G401.6 (cell line): ENCODE measurements around the gene UROC1.

Experiments
- FAIRE-seq: peaks from 2 replicates; lab custom pipeline; 2012; peaks lifted over from hg19 to GRCh38; lab: Jason Lieb, UNC

The UROC1 gene

DNA sequence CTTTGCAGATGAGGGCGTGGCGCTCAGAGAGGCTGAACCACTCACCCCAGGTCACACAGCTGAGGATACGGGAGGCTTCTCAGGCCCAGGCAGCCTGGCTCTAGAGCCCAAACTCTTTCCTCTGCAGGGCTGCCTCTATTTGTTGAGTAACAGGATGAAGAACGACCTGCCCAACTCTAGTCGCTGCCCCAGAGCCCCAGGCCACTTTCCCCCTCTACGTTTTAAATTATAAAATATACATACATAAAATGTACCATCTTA, 22.7 kb downstream of the UROC1 start:
- no peak for FAIRE-seq

DNA sequence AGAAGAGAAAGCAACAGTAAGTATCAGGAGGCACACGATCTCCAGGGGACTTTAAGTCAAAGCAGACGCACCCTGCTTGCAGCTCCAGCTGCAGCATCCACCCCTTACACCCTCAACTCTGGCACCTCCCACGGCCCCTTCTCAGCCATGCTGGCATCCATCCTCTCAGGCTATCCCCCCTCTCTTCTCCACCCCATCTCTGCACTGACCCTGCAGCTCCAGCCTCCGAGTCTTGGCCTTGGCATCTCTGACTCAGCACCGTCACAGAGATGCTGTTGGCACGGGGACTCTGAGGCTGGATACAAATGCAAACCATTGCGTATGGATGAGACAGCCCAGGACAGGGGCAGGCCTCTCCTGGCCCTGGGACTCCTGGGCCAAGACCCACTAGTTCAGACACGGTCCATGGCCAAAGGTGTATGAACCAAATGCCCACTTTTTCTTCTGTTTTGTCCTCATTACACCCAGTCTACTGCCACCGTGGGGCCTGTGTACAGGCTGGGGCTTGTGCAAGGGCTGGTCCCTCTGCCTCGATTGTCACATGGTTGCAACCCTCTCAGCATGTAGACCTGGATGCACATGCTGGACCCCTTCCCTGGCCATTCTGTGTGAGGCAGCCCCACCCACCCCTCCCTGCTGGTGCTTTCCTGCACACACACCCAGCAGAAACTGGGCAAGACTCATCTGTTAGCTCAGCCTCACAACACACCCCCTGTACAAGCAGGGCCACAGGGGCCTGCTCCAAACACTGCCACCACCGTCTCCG, 23.2 kb downstream of the UROC1 start:
- FAIRE-seq, result no peak

DNA sequence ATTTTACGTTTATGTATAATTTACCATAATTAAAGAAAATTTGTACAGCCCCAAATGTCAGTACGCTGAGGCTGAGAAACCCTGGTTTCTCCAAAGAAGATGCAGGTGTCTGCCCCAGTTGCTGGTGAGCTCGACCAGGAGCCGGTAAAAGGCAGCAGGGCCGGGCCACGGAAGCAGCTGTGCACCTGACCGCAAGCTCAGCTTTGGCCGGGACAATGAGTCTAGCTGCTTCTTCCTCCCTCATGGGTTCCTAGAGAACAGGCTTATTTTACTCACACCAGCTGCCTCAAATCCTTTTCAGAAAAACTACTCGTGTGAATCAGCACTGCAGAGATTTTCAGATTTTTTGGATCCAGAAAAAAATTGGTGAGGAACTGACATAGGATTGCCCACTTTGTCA, 23.8 kb downstream of the UROC1 start:
- no peak for FAIRE-seq

DNA sequence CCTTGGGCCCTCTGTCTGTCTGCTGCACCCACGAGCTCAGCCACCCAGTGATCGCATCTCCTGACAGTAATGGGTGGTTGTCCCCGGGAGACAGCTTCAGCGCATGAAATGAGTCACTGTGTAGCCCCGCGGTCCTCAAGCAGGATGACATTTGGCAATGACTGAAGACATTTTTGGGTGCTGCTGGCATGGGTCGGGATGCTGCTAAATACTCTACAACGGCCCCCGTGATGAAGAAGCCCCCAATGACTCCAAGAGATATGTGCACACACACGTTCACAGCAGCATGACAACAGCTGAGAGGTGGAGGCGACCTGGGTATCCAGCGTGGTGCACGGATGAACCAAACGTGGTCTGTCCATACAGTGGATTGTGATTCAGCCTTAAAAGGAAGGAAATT, 24.5 kb downstream of the UROC1 start:
- FAIRE-seq, result no peak

DNA sequence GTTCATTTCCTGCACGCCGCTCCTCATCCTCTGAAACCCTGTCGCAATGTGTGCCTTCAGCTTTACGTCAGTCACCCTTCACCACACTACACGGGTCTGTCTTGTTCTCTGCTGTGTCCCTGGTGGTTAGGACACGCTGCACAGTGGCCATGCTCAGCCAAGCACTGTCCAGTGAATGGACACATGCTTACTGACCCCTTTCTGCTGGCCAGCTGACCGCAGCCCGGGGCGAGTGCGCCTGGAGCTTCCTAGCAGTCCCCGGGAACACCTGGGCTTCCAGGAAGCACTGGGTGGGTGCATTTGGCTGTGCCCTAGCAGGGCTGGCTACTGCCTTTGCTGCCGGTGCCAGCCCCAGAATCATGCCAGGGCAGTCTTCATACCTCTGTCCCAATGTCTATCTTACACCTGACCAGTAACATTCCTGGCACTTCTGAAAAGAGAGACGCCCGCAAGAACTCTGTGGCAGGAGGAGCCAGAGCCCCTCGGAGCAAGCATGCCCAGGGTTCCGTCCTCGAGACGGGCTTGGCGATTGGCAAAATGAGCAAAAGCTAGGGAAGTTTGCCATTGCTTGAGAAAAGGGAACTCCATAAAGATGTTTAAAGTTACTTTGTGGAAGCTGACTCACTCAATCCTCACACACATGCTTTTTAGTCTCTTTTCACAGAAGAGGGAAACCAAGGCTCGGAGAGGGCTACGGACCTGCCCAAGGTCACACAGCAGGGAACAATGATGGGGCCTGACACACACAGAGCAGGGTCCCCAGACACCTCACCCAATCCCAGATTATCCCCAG, 26.2 kb downstream of the UROC1 start:
- no peak for FAIRE-seq

DNA sequence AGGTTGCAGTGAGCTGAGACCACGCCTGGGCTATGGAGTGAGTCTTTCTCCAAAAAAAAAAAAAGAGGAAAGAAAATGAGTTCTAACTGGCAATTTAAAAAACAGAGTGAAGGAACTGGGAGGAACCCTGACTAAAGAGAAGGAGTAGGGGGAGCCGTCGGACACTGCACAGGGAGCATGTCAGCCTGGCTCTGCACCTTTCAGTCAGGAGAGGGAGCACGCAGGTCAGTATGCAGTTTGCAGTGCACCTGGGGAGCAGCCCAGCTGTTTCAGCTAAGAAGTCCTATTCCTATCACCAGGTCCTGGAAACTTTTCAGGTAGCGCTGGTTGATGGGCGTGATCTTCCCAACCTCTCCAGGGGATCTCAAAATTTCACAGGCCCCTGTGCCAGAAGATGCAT, 27.0 kb downstream of the UROC1 start:
- FAIRE-seq, result no peak

DNA sequence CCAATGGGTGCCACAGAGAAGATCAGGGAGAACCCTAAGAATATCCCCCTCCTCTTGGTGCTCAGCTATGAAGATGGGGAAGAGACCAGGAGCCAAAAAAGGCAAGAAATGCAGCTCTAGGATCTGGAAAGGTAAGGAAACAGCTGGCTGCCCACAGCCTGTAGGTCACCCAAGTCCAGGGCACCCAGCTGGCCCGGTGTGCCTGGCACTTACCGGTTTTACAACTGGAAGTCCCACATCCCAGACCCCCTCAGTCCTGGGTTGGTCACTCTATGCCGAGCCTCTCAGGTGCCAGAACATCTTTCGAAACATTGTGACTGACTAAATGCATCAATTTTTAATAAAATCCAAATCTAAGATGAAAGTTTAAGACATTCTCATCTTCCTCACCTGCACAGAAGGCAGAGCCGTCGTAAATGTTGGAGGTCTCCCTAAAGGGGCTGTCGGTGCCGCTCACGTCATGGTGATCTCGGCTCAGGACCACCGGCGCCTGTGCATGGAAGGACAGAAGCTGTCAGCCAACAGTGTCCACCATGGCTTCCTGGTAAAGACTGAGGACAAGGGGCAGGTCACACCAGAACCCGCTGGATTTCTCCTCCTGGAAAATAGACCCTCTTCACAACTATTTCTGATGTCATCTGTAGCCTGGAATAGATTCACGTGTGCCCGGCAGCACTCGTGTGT, 28.5 kb downstream of the UROC1 start:
- FAIRE-seq, result no peak

DNA sequence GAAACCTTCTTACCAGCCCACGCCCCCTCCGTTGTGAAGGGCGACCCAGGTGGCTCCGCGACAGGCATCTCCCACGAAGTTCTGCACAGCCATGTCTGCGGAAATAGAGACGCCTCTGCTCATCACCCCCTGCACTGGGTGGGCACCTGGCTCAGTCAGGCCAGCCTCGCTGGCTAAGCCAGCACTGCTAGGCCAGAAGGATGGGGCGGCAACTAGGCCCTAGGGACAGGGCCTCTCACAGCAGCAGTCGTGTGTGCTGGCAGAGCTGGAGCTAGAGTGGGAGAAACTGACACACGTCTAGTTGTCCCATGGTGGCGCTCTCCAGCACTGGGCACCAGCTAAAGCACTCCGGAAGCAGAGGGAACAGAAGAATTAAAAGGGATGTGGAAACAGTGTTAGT, 29.4 kb downstream of the UROC1 start:
- FAIRE-seq, result no peak

DNA sequence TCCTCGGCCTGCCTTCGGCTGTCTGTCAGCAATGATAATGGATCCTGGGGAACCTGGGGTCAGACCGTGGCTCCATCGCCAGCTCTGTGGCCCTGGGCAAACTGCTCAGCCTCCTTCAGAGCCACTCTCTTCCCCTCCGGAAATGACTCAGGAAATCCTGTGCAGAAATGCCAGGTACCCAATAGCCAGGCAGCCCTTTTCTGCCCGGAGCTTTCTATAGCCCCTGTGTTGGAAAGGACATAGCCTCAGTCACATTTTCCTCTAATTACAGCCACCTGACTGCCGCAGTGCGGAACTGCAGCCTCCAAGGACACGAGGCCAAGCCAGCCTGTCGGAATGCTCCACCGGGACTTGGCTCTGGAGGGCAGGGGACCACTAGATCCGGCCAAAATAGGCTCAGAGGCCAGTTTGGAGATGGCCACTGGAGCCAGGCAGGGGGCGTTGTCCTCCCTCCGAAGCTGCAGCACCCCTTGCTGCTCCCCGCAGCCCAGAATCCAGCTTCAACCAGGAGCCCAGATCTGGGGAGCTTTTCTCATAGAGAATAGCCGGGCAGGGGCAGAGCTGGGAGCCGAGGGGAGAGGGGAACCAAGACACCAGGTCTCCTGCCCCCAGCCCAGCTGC, 30.3 kb downstream of the UROC1 start:
- no peak for FAIRE-seq

DNA sequence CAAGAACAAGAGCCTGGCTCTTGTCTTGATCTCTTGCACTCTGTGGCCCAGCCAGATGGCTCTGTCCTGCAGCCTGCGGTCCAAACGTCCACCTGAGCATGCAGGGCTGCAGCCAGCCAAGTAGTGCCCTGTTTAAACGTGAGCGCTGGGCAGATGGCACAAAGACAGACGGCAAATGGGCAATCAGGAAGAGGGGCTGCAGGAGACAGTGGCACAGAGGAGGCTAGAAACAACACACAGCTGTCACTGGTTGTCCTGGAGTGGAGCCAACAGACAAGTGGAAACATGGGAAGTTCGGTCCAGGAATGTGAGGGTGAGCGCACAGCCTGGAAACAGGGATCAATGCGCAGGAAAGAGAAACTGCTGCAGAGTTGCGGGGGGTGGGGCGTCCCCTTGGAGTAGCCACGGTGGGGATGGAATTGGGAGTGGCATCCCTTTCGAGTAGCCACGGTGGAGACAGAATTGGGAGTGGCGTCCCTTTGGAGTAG, 31.2 kb downstream of the UROC1 start:
- FAIRE-seq, result no peak

DNA sequence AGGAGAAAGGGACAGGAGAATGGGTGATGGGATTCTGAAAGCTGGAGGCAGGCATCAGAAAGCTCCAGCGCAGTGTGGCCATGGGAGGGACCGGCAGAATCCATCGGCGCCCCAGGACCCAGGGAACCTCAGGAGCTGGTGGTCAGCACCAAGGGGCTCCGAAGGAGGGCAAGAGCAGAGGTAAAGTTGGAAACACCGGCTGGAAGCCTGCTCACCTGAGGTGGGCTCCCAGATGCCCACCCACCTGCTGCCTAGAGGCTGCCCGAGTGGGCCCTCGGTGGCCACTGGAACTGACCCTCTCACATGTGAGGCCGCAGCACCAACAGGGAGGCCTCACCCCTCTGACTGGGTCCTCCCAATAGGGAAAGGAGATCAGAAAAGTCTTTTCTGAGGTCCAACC, 31.6 kb downstream of the UROC1 start:
- FAIRE-seq, result no peak

DNA sequence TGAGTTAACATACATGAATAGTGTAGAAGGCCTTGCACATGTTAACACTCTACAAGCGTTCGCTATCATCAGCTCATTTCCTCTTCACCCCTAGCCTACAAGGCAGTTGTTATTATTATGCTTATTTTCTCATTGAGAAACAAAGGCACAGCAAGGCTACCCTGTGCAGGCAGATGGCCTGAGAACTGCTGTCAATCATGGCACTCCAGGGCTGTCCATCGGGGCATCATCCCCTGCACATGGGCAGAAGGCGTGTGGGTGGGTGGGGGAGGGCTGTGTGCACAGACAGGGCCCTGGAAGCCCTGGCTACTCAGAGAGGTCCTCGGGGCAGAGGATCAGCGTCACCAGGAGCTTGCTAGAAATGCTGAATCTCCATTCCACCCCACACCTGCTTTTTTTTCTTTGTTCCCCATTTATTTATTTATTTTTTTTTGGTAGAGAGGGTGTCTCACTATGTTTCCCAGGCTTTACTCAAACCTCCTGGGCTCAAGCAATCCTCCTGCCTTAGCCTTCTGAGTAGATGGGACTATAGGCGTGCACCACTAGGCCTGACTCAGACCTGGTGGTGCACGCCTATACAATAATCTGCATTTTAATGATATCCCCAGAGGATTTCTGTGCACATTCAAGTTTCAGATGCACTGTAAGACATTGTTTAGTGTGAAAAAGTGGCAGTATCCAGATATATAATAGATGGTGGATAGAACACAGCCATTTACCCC, 32.2 kb downstream of the UROC1 start:
- FAIRE-seq, result no peak

DNA sequence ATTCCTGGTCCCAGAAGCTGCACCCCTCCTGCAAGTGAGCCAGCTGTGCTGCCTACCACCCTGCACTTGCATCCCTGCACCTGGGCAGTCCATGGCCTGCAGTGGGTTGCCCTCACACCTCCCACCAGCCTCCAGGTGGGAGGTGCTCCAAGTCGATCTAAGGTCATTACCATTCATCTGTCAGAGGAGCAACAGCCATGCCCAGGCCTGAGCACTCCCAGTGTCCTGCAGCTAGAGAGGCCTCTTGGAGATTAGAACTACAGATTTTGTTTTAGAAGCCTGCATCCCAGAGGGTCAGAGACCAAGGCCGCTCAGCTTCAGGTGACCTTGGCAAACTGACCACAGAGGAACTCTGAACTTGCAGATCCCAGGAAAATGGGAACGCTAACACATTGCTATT, 32.9 kb downstream of the UROC1 start:
- FAIRE-seq, result no peak

DNA sequence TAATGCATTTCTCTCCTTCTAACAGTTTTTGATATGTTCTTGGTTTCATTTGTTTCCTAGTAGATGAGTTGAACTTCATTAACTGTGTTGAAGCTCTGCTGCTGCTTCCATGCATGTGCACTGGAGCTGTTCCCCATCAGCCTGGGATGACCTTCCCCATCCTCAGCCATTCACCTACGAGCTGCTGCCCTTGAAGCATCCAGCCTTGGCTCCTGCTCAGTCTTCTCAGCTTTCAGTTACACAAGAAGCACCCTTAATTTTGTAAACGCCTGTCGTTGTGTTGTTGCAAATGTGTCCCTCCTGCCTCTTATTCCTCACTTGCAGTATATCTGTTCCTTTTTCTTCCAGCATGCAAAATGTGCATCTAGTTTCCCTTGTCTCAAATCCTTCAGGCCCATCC, 33.4 kb downstream of the UROC1 start:
- FAIRE-seq, result no peak

DNA sequence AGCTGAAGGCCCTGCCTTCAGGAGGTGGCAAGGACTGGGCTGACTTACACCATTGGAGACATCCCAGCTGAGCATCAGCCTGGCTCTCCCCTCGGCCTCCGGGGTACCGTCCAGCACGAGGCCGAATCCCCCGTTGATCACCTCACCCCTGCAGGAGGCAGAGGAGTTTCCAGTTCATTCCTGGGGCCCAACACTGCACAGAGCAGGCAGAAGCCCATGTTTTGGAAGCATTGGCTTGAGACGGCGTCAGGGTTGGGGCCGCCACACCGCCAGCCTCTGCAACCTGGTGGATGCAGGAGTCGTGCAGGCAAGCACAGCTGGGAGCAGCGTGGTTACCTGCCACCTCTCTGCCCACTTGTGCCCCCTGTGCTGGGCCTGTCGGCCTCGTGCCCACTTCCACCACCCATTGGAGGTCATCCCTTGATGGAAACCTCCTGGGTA, 34.2 kb downstream of the UROC1 start:
- FAIRE-seq, result no peak

DNA sequence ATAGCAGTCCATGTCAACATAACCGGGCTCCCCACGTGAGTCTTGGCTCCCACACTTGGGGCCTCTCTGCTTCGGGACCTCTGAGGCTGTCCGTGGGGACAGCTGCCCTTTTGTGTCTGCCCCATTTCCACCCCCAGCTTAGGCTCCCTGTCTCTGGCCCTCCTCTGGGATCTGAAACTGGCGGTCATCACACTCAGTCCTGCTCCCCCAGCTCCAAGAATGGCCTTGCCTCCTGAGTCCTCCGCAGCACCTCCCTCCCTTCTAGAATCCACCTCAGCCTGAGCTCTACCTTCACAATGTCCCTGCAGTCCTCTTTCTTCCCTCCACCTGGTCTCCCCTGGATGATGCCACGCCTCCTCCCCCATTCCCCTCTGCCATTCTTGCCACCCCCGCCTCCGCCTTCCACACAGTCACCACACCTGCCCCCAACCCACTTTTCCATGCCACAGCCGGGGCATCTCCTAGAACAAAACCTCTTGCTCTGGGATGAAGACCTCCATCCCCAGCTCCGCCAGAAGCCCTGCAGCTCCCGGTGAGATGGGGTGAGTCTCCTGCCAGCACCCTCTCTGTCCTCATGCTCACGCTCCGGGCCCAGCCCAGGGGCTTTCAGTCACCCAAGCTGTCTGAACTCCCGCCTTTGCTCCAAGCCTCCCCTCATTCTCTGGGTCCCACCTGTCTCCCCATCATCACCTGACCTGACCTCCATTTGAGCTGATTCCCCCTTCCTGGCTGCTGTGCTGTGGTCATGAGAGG, 34.9 kb downstream of the UROC1 start:
- FAIRE-seq, result no peak

DNA sequence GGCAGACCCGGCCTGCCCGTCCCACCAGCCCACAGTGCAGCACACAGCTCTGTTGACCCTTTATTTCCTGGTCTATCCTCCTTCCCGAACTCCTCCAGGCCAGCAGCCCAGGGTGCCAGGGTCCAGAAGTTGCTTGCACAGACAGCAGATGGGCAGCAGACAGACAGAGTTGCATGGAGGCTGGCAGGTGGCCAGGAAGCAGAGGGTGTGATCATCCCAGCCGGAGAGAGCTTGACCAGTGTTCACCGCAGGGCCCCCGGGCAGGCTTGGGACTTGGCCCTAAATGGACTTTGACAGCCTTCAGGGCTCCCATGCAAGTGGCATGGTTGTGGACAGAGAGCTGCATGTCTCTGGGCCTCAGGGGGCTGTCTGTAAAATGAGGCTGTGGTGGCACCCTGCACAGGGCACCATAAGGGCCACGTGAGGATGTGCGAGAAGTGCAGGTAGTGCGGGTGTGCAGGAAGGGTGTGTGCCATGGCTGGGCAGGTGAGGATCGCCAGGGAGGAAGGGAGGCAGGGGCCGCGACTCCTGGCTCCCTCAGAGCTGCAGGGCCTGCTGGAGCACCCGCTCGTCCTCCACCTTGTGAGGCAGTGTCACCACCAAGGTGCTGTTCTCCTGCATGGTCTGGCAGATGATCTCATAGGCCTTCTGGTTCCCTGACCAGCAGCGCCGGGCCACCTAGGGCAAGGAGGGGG, 35.6 kb downstream of the UROC1 start:
- no peak for FAIRE-seq

DNA sequence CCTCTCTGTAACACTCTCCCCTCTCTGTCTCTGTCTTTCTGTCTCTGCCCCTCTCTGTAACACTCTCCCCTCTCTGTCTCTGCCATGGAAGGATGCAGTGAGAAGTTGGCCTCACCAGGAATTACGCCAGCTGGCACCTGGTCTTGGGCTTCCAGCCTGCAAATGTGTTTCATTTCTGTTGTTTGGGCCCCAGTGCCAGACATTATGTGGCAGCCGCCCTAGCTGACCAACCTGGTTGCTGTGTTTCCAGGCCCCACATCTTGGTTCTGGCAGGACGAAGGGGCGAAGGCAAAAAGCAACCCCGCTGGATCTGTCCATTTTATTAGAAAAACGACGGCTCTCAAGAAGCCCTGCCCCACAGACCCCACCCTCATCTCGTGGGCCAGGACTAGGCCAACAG, 36.7 kb downstream of the UROC1 start:
- FAIRE-seq, result no peak

DNA sequence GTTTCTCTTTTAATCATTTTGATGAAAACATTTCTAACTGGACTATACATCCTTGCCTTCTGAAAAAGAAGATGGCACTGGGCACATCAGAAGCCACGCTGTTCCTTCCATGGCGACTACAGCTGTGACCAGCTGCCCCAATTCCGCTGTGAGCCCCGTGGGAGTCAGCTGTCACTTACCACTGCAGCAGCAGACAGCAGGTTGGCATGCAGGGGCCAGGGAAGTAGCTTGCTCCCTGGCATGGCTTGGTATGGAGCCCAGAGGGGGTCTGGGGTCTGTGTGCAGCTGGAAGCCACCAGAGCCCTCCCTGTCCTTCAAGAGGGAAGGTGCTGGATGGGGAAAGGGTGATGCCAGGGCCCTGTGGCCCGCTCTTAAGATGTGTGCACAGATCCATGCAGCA, 37.4 kb downstream of the UROC1 start:
- no peak for FAIRE-seq

DNA sequence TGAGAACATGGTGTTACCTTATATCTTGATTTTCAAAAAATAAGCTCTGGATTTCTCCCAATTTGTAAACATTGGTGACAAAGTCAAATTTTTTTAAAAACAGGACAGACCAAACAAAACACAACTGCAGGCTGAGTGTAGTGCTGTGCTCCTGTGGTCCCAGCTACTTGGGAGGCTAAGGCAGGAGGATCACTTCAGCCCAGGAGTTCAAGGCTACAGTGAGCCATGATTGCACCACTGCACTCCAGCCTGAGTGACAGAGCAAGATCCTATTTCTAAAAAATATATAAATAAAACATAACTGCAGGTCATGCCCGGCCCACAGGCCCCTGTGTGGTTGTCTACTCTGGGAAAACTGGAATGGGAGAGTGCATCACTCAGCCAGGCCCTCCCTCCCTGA, 37.9 kb downstream of the UROC1 start:
- FAIRE-seq, result no peak
